SU-DHL-6 (cell line): ENCODE measurements around the gene FZD4.
"Not testable (repeated sequence)": the region's sequence is repeated elsewhere in the genome, so short reads cannot be mapped to it uniquely, and the experiment has no call there.

Experiments used
- H2AFZ ChIP-seq: fragments of 200-600 bp; sonication (generic); 2 replicates; pipeline ENCODE4 v1.6.1; 2014; ENCODE audit warnings: low read depth, mild to moderate bottlenecking, moderate library complexity, mixed read lengths, antibody characterized with exemption, low read length; ENCODE audit not compliant: severe bottlenecking
- H3F3A ChIP-seq: fragments of 200-600 bp; shearing (Covaris generic); 2 replicates; pipeline ENCODE4 v1.6.0; 2016; ENCODE audit warnings: antibody characterized with exemption, mild to moderate bottlenecking; ENCODE audit not compliant: insufficient read depth
- H3K27ac ChIP-seq: fragments of 200-600 bp; sonication (generic); 2 replicates; pipeline ENCODE4 v1.5.1; 2016; ENCODE audit warnings: low read depth, mild to moderate bottlenecking, low read length, moderate library complexity, mixed read lengths
- H3K27me3 ChIP-seq: fragments of 200-600 bp; sonication (generic), shearing (Covaris generic); 2 replicates; pipeline ENCODE4 v1.6.0; 2014; ENCODE audit warnings: mild to moderate bottlenecking, low read length
- H3K36me3 ChIP-seq: fragments of 200-600 bp; sonication (generic); 2 replicates; pipeline ENCODE4 v1.6.1; 2014; ENCODE audit warnings: mild to moderate bottlenecking, low read length, mixed read lengths
- H3K4me2 ChIP-seq: fragments of 300-600, 200-600 bp; shearing (Covaris generic), sonication (generic); 2 replicates; pipeline ENCODE4 v1.6.0; 2014; ENCODE audit warnings: low read length, low read depth, mild to moderate bottlenecking; ENCODE audit not compliant: poor library complexity, severe bottlenecking
- H3K4me3 ChIP-seq: fragments of 200-600 bp; sonication (generic); 2 replicates; pipeline ENCODE4 v1.5.1; 2014; ENCODE audit warnings: antibody characterized with exemption, low read length, mild to moderate bottlenecking, mixed read lengths; ENCODE audit not compliant: insufficient read depth, poor library complexity, severe bottlenecking
- H3K79me2 ChIP-seq: fragments of 200-600 bp; sonication (generic); 2 replicates; pipeline ENCODE4 v1.6.1; 2014; ENCODE audit warnings: mild to moderate bottlenecking, low read length, moderate library complexity; ENCODE audit not compliant: insufficient read depth
- H3K9ac ChIP-seq: fragments of 200-600 bp; sonication (generic); 2 replicates; pipeline ENCODE4 v1.7.0; 2014; ENCODE audit warnings: mild to moderate bottlenecking, low read length
- H3K9me2 ChIP-seq: fragments of 200-600 bp; sonication (generic); replicated peaks from 2 replicates; pipeline ENCODE4 v1.6.1; 2014; ENCODE audit warnings: low read length; ENCODE audit not compliant: insufficient read depth
- H3K9me3 ChIP-seq: fragments of 200-600 bp; sonication (generic); 2 replicates; pipeline ENCODE4 v1.6.1; 2014; ENCODE audit warnings: low read length, mixed read lengths; ENCODE audit not compliant: insufficient read depth
- H4K20me1 ChIP-seq: fragments of 200-600 bp; sonication (generic); 2 replicates; pipeline ENCODE4 v1.6.1; 2014; ENCODE audit warnings: low read depth, mild to moderate bottlenecking, antibody characterized with exemption, low read length, moderate library complexity, mixed read lengths
- EZH2phosphoT487 ChIP-seq: fragments of 200-600 bp; sonication (generic), shearing (Covaris generic); conservative IDR thresholded peaks from 2 replicates; pipeline ENCODE4 v1.6.1; 2018; ENCODE audit warnings: mild to moderate bottlenecking, antibody characterized with exemption, low read length, moderate library complexity, mixed read lengths
- TF ChIP-seq, protein P1 (sequence below): fragments of 200-600 bp; sonication (generic); IDR thresholded peaks from one replicate; pipeline ENCODE4 v1.5.1; 2017; ENCODE audit warnings: antibody characterized with exemption, mild to moderate bottlenecking, low read length, moderate library complexity; ENCODE audit not compliant: insufficient read depth, poor library complexity, severe bottlenecking

The FZD4 gene

DNA sequence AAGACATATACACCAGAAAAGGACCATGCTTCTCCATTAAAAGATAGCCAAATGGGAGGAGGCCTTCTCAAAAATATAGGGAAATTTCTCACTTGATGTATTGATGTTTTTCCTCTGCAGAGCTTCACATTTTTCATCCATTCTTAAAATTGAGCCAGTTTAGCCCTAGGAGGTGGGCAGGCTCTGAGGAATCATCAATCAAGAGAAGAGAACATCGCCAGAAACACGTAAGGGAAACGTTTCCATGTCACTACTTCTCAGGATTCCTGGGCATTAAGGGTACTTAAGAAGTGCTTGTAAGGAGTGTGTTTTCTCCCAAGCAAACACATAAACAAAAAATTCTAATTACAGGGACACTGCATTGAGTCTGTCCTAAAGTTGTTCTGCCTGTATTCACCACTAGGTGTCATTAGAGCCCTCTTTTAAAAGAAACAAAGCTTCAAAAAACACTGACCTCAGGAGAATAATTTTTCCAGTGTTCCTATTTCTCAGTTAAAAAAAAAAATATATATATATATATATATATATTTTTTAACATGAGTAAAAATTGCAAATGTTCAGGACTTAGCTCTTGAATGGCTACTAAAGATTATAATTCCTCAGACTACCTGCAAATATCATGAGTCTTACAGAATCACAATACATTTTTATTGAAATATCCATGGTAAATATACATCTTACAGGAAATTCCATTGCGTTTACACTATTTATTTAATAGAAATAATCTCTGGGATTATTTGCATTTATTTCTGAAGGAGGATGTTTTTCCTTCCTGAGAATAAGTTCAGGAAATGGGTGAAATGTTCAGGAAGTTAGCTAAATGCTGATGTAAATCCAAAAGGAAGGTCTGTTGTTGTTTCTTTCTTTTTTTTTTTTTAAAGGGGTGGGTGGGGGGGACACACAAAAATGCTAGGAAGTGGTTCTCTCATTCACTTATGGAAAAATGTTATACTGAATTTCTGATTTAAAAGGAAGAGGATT lies 16.0 kb downstream of the FZD4 start:
- no peak overlapping the region for H3K4me2 ChIP-seq

DNA sequence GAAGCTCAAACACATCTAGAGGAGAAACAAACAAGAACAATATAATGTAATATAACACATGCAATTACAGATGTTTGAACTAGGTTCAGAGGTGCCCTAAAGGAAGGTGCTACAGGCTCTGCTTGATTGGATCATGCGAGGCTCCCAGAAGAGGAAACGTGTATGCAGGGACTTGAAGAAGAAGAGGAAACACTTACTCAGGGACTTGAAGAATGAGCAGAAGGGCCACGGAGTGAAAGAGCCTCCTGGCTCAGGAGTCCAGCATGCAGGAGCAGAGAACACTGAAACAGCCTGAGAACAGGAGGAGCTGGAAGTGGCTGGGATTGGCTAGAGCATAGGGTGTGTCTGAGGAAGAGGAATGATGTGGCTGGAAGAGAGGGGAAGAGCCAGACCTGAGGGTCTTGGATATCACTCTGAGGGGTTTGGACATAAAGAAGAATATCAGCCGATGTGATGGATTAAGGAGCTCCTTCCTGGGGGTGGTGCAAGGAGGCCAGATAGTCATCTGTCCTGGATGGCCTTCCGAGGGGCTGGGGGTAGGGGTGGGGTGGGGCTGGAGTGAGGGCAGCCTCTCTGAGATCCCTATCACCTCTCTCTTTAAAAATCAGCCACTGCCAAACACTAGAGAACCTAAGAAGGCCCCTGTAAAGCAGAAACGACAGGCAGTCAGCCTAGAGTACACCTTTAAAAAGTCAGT lies 16.8 kb downstream of the FZD4 start:
- Histone ChIP-seq H3K27ac (no peak overlapping the region), H3K4me3 (no peak overlapping the region), H3K9me2 (no peaks in the 10 kb centered on the region), H3K9me3 (no peaks in the 10 kb centered on the region), H4K20me1 (no peaks in the 10 kb centered on the region), H2AFZ (no peak overlapping the region), H3K4me2 (no peak overlapping the region), H3K27me3 (no peaks in the 10 kb centered on the region), H3K36me3 (no peaks in the 10 kb centered on the region), H3K79me2 (no peaks in the 10 kb centered on the region), H3F3A (no peaks in the 10 kb centered on the region), H3K9ac (no peak overlapping the region)
- TF ChIP-seq, protein P1, sequence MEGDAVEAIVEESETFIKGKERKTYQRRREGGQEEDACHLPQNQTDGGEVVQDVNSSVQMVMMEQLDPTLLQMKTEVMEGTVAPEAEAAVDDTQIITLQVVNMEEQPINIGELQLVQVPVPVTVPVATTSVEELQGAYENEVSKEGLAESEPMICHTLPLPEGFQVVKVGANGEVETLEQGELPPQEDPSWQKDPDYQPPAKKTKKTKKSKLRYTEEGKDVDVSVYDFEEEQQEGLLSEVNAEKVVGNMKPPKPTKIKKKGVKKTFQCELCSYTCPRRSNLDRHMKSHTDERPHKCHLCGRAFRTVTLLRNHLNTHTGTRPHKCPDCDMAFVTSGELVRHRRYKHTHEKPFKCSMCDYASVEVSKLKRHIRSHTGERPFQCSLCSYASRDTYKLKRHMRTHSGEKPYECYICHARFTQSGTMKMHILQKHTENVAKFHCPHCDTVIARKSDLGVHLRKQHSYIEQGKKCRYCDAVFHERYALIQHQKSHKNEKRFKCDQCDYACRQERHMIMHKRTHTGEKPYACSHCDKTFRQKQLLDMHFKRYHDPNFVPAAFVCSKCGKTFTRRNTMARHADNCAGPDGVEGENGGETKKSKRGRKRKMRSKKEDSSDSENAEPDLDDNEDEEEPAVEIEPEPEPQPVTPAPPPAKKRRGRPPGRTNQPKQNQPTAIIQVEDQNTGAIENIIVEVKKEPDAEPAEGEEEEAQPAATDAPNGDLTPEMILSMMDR: no peak
- no peak for TF ChIP-seq EZH2phosphoT487

More for the DNA sequence above, 16.0 kb downstream of the FZD4 start:
- H3K4me3 ChIP-seq: no peak overlapping the region
- H3K27me3 ChIP-seq: no peaks in the 10 kb centered on the region
- H3K9me3 ChIP-seq: no peaks in the 10 kb centered on the region
- no peaks in the 10 kb centered on the region for H4K20me1 ChIP-seq
- H3F3A ChIP-seq: no peaks in the 10 kb centered on the region
- no peak overlapping the region for H2AFZ ChIP-seq
- no peaks in the 10 kb centered on the region for H3K79me2 ChIP-seq
- no peaks in the 10 kb centered on the region for H3K9me2 ChIP-seq
- no peak overlapping the region for H3K27ac ChIP-seq
- TF ChIP-seq EZH2phosphoT487: no peak
- TF ChIP-seq, protein P1: peak; percentile 60
- H3K36me3 ChIP-seq: no peaks in the 10 kb centered on the region
- no peak overlapping the region for H3K9ac ChIP-seq

DNA sequence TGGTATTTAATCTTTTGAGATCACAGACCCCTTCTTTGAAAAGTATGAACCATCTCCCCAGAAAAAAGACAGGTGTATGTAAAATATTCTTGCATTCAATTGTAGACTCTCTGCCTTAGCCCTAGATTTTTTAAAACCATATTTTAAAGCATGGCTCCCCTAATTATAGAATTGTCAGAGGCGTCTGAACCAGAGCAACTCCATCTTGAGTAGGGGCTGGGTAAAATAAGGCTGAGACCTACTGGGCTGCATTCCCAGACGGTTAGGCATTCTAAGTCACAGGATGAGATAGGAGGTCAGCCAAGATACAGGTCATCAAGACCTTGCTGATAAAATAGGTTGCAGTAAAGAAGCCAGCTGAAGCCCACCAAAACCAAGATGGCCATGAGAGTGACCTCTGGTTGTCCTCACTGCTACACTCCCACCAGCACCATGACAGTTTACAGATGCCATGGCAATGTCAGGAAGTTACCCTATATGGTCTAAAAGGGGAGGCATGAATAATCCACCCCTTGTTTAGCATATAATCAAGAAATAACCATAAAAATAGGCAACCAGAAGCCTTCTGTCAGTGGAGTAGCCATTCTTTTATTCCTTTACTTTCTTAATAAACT lies 17.9 kb downstream of the FZD4 start:
- not testable (repeated sequence) for H3K4me2 ChIP-seq, H3K9me3 ChIP-seq

More for the DNA sequence above, 17.9 kb downstream of the FZD4 start:
- not testable (repeated sequence) for H4K20me1 ChIP-seq, H3K36me3 ChIP-seq, H3F3A ChIP-seq, H2AFZ ChIP-seq, H3K27ac ChIP-seq, H3K27me3 ChIP-seq, H3K4me3 ChIP-seq, H3K9me2 ChIP-seq, H3K9ac ChIP-seq, H3K79me2 ChIP-seq
